Measurements from ENCODE around the gene TVP23A.
"Not testable (repeated sequence)": the region's sequence is repeated elsewhere in the genome, so short reads cannot be mapped to it uniquely, and the experiment has no call there.

Gene TVP23A

DNA sequence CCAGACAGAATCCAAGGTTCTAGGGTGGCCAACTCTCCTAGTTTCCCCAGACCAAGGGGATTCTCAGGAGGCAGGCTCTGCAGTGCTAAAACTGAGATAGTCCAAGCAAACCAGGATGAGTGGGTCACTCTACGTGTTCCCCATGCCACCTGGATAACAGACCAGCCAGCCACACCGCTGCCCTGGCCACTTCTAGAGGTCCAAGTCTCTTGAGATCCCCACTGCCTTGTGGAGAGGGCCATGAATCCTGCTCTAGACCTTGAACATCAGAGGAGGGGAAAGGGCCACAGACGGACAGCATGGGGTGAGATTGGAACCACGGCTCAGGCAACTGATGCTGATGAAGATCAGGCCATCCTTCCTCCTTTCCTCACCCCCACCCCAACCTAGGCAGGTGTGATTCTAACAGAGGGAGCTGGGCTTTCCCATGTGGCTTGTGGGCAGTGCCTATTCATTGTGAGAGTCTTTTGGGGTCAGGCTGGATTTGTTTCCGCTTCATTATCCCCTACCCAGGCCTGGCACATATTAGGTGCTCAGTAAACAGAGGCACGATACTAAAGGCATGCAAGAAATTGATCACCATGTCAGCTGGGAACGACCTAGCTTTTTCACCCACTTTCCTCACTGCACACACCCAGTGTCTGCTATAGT lies 16.8 kb upstream of the TVP23A start:
- no peak for DNase-seq

DNA sequence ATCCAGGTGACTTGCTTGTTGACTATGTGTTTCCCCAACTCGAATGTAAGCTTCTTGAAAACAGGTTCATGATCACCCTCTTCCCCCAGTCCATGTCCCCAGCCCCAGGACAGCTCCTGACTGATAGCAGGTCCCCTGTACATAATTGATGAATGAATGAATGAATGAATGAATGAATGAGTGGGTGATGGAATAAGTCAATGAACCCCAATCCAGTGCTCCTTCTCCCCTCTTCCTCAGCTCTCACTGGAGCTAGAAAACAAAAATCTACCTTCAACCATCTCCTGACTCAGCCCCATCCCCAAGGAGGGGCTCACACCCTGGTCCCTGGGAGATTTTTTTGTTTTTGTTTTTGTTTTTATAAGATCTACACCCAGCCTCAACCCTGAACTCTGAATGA lies 16.2 kb upstream of the TVP23A start:
- DNase-seq: no peak

DNA sequence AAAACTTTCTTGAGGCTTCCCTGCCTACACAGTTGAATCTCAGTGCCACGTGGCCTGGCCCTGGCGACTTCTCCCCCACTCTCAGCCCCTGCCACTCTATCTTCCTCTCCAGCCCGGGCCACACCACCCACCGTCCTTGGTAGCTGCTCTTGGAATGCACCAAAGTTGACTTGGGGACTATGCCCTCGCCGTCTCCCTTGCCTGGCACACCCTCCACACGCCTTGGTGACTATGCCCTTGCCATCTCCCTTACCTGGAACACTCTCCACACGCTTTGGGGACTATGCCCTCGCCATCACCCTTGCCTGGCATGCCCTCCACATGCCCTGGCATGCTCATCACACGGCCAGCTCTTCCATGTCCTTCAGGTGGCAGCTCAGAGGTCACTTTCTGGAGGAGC lies 15.5 kb upstream of the TVP23A start:
- DNase-seq: no peak

DNA sequence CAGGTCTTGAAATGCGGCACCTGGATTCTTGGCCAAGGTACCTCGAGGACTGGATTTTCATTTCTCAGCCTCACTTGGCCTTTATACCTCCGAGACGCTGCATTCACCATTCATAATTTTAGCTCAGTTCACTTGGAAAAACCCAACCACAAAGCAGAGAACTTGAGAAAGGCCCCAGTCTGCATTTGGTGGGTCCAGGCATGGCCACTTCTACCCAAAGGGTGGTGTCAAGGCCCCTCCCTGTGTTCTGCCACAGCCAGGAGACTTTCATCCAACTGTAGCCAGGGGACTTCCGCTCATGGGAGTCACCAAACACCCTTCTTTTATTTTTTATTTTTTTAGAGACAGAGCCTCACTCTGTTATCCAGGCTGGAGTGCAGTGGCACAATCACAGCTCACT lies 14.7 kb upstream of the TVP23A start:
- no peak for DNase-seq

DNA sequence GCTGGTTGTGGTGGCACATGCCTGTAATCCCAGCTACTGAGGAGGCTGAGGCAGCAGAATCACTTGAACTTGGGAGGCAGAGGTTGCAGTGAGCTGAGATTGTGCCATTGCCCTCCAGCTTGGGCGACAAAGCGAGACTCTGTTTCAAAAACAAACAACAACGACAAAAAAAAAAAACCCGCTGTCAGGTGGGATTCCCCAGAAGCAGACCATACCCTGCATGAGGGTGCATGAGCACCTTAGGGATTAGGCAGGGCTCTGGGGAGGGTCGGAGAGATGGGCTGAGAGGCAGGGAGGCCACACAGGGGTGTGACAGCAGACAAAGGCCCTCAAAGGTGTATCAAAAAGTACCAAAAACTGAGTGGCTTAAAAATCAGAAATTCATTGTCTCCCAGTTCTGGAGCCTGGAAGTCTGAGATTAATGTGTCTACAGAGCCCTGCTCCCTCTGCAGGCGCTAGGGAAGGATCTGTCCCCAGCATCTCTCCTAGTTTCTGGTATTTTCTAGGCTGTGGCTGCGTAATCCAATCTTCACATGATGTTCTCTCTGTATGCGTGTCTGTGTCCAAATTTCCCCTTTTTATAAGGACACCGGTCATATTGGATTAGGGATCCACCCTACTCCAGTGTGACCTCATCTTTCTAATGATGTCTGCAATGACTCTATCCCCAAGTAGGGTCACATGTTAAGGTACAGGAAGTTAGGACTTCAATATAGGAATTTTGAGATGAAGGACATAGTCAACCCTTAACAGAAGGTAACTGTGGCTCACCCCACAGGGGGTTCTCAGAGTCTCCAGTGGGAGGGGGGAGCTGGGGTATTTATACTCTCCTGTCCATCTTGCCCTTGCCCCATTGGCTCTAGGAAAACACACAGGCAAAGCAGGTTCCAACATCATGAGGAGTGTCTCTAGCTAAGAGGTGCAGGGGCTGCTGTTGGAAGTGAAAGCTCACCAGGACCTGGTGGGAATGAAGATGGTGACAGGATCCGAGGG lies 13.6 kb upstream of the TVP23A start:
- peak; percentile 94 for DNase-seq

DNA sequence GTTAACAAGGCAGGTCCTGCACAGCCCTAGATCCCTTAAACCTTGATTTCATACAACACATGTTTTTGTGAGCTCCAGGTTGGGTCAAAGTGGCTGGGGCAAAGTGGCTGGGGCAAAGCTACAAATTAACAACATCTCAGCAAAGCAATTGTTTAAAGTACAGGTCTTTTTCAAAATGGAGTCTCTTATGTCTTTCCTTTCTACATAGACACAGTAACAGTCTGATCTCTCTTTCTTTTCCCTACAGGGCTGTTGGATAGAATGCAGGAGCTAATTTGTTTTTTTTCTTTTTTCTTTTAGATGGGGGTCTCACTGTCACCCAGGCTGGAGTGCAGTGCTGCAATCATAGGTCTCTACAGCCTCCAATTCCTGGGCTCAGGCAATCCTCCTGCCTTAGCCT lies 11.6 kb upstream of the TVP23A start:
- DNase-seq: not testable (repeated sequence)

DNA sequence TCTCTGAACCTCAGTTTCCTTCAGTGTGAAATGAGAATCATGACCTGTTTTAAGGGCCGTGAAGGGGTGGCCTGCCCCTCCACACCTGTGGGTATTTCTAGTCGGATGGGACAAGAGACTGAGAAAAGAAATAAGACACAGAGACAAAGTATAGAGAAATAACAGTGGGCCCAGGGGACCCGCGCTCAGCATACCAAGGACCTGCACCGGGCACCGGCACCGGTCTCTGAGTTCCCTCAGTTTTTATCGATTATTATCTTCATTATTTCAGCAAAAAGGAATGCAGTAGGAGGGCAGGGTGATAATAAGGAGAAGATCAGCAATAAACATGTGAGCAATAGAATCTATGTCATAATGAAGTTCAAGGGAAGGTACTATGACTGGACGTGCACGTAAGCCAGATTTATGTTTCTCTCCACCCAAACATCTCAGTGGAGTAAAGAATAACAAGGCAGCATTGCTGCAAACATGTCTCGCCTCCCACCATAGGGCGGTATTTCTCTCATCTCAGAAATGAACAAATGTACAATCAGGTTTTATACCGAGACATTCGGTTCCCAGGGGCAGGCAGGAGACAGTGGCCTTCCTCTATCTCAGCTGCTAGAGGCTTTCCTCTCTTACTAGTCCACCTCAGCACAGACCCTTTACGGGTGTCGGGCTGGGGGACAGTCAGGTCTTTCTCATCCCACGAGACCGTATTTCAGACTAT lies 10.9 kb upstream of the TVP23A start:
- not testable (repeated sequence) for DNase-seq

DNA sequence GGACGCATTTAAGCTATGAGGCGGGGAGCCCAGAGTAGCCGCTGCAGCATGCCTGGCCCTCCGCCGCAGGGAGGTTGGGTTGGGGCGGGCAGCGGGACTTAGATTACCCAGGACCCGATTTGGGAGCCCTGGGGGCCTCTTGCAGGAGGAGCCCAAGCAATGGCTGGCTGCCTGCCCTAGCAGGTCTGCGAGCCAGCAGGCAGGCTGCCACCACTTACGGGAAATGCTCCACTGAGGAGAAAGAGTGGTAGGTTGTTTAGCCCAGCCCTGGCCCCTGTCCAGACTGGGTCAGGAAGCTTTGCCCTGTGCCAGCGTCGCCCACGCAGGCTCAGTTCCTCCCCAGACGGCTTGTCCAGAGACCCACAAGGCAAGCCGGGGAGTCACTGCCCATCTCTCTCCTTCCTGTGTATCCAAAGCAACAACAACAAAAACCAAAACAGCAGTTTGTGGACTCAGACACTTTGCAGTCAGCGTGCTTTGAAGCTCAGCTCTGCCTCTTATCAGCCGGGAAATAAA lies 10.3 kb upstream of the TVP23A start:
- peak; percentile 95 for DNase-seq

DNA sequence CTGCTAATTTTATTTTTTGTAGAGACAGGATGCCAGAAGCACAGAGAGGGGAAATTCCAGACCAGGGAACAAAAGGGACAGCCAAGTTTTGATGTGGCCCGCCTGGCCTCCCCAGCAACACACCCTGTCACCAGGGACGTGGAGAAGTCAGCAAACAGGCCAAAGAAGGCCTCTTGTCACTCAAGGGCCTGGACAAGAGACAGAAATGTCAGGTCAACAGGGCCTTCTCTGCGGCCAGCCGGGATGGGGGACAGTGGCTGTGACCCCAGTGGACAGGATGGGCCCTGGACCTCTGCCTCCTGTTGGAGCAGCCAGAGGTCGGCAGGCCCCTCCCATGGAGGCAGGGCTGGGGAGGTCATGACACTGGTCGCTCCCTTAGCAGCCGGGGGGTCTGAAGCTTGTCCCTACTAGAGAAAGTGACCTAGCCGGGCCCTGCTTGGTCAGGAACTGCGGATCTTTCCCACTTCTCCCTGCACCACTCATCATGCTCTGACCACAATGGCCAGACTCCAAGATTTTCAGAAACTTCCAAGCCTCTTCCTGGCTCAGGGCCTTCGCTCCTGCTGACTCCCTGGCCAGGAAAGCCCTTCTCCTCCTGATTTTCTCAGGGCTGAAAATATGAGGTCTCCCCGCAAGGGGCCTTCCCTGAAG lies 9.2 kb upstream of the TVP23A start:
- DNase-seq: no peak

DNA sequence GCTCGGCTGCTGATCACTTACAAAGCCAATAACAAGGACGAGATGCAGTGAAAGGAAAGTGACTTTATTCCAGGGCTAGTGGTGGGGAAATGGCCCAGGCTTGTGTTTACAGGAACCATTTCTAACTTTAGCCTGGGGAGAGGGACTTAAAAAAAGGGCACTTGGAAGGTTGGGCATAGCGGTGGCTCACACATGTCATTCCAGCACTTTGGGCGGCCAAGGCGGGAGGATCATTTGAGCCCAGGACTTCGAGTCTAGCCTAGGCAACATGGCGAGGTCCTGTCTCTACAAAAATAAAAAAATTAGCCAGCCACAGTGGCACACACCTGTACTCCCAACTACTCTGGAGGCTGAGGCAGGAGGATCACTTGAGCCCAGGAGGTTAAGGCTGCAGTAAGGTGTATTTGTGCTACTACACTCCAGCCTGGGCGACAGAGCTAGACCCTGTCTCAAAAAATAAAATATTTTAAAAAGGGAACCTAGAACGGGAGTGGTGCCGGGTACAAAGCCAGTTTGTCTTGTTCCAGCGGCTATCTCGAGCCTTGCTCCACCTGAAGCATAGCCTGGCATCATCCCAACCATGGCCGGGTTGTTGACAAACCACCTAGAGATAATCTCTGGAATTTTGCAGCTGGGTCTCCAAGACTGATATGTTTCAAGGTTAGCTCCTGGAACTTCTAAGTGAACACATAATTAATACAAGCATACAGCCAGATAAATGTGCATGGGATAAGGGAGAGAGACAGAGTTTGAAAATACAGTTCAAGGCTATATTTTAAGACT lies 5.7 kb upstream of the TVP23A start:
- no peak for DNase-seq

DNA sequence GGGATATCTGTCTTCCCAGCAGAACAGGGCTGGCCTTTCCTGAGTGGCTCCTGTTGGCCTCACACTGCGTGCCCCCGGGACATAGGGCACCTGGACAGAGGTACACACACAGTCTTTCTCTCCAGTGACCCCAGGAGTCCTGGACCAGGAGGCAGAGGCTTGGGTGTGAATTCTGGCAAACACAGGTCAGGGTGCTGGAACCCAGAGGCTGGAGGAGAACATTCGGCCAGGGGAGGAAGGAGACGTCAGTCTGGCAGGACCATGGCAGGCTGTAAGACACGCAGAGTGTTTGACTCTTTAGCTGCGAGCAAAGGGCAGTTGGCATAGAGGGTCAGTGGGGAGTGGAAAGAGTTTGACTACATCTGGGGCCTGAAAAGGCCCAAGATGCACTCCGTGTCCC lies 4.1 kb upstream of the TVP23A start:
- no peak for DNase-seq

DNA sequence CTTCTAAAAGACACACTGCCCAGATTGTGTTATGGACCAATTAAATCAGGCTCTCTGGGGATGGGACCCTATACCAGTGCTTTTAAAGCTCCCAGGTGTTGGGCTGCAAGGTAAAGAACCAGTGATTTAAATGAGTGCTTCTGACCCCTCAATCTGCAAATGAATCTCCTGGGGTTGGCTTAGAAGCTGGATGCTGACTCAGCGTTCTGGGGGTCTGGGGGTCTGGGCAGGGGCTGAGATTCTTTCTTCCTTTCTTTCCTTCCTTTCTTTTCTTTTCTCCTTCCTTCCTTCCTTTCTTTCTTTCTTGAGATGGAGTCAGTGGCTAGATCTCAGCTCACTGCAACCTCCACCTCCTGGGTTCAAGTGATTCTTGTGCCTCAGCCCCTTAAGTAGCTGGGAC lies 2.0 kb upstream of the TVP23A start:
- DNase-seq: no peak

DNA sequence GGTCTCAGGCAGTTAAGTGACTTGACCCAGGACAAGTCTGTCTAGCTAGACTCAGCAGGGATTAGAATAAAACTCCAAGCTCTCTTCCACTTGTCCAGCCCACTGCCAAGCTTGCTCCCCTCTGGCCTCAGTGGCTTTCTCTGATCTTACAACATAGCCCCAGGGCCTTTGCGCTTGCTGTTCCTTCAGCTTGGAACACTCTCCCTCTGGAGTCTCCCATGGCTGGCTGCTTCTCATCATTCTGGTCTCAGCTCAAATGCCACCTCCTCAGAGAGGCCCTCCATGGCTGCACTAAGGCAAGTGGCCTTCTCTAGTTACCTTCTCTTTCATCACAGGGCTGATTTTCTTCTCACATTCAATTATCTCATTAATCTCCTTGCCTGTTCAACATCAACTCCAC lies 1.1 kb downstream of the TVP23A start:
- no peak for DNase-seq

DNA sequence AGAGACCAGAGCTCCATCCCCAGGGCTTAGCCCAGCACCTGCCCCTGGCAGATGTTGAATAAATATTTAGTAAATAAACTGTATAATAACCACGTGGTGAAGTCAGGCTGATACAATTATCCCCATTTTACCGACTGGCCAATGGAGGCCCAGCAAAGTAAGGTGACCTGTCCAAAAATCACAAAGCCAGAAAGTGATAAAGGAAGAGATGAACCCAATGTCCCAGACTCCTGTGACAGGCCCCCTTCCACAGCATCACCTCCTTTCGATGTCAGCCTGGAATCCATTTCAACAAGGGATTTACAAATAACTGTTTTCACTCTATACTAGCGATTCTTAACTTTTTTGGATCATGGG lies 5.5 kb downstream of the TVP23A start:
- DNase-seq: no peak

DNA sequence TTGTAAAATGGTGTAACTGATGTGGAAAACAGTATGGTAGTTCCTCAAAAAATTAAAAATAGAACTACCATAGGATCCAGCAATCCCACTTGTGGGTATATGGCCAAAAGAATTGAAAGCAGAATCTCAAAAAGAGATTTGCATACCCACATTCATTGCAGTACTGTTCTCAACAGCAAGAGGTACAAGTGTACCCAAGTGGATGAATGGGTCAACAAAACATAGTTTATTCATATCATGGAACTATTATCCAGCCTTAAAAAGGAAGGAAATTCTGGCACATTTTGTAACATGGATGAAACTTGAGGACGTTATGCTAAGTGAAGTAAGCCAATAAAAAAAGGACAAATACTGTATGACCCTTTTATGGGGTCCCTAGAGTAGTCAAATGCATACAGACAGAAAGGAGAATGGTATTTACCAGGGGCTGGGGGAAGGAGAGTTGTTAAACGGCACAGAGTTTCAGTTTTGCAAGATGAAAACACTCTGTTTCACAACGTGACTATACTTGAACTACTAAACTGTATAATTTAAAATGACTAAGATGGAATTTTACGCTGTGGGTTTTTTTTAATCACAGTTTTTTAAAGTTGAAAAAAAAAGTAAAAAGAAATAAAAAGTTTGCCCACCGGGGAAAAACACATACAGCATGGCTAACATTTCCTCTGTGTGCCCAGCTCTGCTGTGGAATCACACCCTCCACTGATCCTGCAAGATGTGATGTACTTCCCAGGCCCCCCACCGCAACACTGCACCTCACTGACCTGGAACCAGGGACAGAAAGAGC lies 6.1 kb downstream of the TVP23A start:
- peak; percentile 78 for DNase-seq

DNA sequence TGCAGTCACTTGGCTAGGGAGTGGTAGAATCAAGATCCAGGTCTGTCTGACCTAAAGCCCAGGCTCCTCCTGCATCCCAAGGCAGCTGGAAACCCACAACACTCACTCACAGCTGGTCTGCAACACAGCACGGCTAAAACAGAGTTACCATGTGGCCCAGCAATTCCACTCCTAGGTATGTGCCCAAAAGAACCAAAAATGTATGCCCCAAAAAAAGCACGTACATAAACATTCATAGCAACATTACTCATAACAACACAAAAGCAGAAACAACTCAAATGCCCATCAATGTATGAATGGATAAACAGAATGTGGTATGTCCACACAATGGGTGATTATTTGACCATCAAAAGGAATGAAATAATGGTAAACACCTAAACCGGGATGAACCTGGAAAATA lies 8.9 kb downstream of the TVP23A start:
- no peak for DNase-seq

DNA sequence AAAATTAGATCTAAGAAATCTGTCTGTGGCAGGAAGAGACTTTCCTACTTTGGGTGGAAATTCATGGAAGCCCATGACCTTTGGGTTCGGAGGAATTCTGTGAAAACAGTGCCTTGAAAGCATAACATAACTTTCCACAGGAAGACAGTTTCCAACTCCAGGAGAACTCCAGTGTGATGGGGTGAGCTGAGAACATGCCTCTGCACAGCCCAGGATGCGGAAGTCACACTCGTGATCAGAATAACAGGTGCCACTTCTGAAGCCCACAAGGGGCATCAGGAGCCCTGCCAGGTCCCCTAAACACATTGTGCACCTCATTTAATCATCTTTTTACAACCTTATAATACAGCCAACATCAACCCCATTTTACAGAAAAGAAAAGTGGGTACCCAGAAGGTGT lies 9.7 kb downstream of the TVP23A start:
- no peak for DNase-seq

DNA sequence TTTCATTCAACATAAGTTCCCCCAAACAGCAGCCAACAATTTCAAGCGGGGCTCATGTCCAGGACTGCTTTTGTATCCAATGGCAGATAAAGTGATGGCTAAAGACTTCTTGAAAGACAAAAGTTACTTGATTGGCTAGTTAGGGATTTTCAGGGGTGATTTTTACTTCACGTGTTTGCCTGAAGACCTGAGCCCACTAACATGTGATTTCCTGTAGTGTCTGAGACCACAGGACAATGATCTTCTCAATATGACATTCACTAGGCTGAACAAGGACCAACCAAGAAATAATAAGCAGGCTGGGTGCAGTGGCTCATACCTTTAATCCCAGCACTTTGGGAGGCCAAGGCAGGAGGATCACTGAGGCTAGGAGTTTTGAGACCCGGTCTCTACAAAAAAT lies 10.4 kb downstream of the TVP23A start:
- no peak for DNase-seq

DNA sequence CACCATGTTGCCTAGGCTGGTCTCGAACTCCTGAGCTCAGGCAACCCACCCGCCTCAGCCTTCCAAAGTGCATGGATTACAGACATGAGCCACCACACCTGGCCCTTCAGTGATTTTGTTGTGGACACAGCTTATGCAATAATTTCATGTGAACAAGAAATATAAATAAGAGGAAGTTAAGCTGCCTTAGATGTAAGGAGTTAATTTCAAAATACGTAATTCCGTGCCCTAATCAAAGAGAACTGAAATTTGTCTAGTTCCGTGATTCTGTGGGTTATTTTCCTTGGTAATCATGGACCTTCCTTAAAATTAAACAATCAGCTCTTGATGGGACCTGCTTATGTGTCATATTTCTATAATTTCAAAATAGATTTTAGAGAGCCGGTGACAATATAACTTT lies 11.9 kb downstream of the TVP23A start:
- DNase-seq: peak; percentile 91

DNA sequence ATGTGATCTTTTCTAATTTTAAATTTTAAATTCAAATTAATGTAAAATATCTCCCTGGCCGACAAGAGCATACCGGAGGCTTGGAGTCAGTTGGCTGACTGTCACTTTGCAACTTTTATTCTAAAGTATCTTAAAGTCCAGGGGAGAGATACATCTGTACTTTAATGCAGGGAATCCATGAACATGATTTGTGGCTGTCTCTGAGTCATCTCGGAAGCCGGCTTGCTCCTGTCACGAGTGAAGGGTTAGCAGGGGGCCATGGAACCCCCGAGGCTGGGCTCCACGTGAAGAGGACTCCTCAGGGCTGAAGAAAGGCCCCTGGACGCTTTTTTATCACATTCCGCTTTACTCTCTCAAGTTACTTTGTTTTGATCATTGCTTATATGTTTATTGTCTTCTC lies 13.3 kb downstream of the TVP23A start:
- no peak for DNase-seq

DNA sequence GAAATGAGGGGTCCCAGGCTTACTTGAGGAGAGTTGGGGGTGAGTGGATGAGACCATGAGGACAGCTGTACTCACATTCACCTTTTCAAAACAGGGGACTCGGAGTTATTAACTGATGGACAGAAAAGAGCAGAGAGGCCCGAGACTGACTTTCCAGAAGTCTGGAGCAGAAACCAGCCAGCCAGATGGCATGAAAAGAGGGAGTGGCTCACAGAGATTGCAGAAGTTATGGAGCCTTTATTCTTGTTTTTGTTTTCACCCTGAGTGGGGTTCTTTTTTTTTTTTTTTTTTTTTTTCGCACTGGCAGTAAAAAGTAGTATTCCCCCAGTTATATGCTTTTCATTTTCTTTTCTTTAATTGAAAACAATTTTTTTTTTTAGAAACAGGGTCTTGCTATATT lies 18.9 kb downstream of the TVP23A start:
- DNase-seq: peak; percentile 57
